ENCODE measurements around the gene GET4.

- TF ChIP-seq CTCF (IDR thresholded peaks at IDR 0.05; ENCODE audit: low read length) (no peak), EZH2 (optimal IDR thresholded peaks at IDR 0.05; ENCODE audit: low read depth, low read length) (no peak), EZH2phosphoT487 (IDR thresholded peaks at IDR 0.05; ENCODE audit: low read length) (no peak)
Measured at GRCh38 chr7:909358-910329, 33.3 kb downstream of the GET4 start.
